CD4-positive, alpha-beta T cell (primary cell): Measurements from ENCODE around the gene SEC31B. TPM values are rescaled to one million over a fixed set of nuclear protein-coding genes. Genes with fewer than 3 reads are reported as not detected.
A peak's percentile ranks its signal among the peaks of the same experiment; 100 is the strongest.

ENCODE experiments used
- ATAC-seq: fragments of 200-7000 bp; cut with Tn5 transposase; one replicate; pipeline ENCODE4 v1.10.0; 2022; ENCODE audit warnings: mild to moderate bottlenecking; ENCODE audit not compliant: poor library complexity
- CTCF ChIA-PET: fragments of 350-600 bp; sonication (Branson Sonifier 250); formaldehyde crosslinking; loops from one replicate; lab custom pipeline; 2021; ENCODE audit warnings: antibody characterized with exemption, inconsistent platforms; lab: Charles Lee
- POLR2A ChIA-PET: fragments of 350-600 bp; sonication (Branson Sonifier 250); formaldehyde crosslinking; loops from one replicate; lab custom pipeline; 2021; ENCODE audit warnings: antibody characterized with exemption, inconsistent platforms; lab: Charles Lee
- DNase-seq, 14 experiments: peaks; one replicate each; pipeline ENCODE4 v3.0.0-alpha.2; 2013 to 2020; ENCODE audit warnings: mixed read lengths in 2 of 14
- H3K27ac ChIP-seq, 2 donors: one replicate each; pipeline versions ENCODE4 v1.5.1 to v1.7.0; 2013; ENCODE audit warnings: low read length in 2 of 2, low read depth in 1 of 2, mild to moderate bottlenecking in 1 of 2
- H3K27me3 ChIP-seq, 2 experiments: 1 replicate in 1 of 2; 2 replicates in 1 of 2; pipeline versions ENCODE4 v1.6.1 to v1.7.0; 2013; ENCODE audit warnings: low read length in 2 of 2, control low read depth in 1 of 2, mild to moderate bottlenecking in 1 of 2, moderate library complexity in 1 of 2; ENCODE audit not compliant: insufficient read depth in 2 of 2, control insufficient read depth in 1 of 2
- H3K36me3 ChIP-seq: one replicate; pipeline ENCODE4 v1.6.1; 2013; ENCODE audit warnings: low read length, control low read depth; ENCODE audit not compliant: insufficient read depth
- H3K4me1 ChIP-seq: one replicate; pipeline ENCODE4 v1.6.1; 2013; ENCODE audit warnings: low read length, control low read depth; ENCODE audit not compliant: insufficient read depth
- H3K4me3 ChIP-seq: one replicate; pipeline ENCODE4 v1.5.1; 2013; ENCODE audit warnings: mild to moderate bottlenecking, low read length, moderate library complexity
- H3K9me3 ChIP-seq, 2 experiments: 1 replicate in 1 of 2; 2 replicates in 1 of 2; pipeline versions ENCODE4 v1.6.1 to v1.7.0; 2013; ENCODE audit warnings: low read length in 2 of 2, mild to moderate bottlenecking in 2 of 2, control low read depth in 1 of 2, moderate library complexity in 1 of 2; ENCODE audit not compliant: control insufficient read depth in 1 of 2, insufficient read depth in 1 of 2
- H3K27ac Mint-ChIP-seq: one replicate; pipeline ENCODE4 v1.8.0; 2020; ENCODE audit warnings: mixed read lengths
- H3K27me3 Mint-ChIP-seq: one replicate; pipeline ENCODE4 v1.8.0; 2021; ENCODE audit warnings: mixed read lengths
- H3K36me3 Mint-ChIP-seq: one replicate; pipeline ENCODE4 v1.8.0; 2021; ENCODE audit warnings: low read depth, mixed read lengths
- H3K4me1 Mint-ChIP-seq: one replicate; pipeline ENCODE4 v1.8.0; 2021; ENCODE audit warnings: low read depth, mixed read lengths
- H3K4me3 Mint-ChIP-seq: one replicate; pipeline ENCODE4 v1.8.0; 2020; ENCODE audit warnings: mild to moderate bottlenecking, mixed read lengths
- H3K9me3 Mint-ChIP-seq: one replicate; pipeline ENCODE4 v1.8.0; 2020; ENCODE audit warnings: mixed read lengths
- CTCF ChIP-seq: fragments of 200-600 bp; IDR thresholded peaks from one replicate; pipeline ENCODE4 v1.8.0; 2022; ENCODE audit warnings: antibody characterized with exemption, mild to moderate bottlenecking
- intact Hi-C, 2 experiments: fragments of 100-400 bp; cut with DNase I in 1 of 2; cut with micrococcal nuclease in 1 of 2; formaldehyde crosslinking; loops; one replicate each; pipeline versions ENCODE4 v1.15.1 to v1.9.0; 2023 to 2025; cut with DNase I, micrococcal nuclease
- polyA plus RNA-seq, 2 donors: library from polyadenylated mRNA; unstranded; fragments of 120-200 nt; gene quantifications; one replicate each; pipeline ENCODE4 v1.2.1, GENCODE V29; 2013
- total RNA-seq, 174 experiments: library from RNA in 2 of 174; stranded (reverse) in 2 of 174; gene quantifications; one replicate each; pipeline ENCODE4 v1.2.3 and lab custom pipeline; 2021 to 2026

Gene SEC31B
- total RNA-seq (10 to 100 TPM; 49.2 to 52.1 TPM), total RNA-seq (lab: John Stamatoyannopoulos, UW) (5.2 to 114 (median 34.5) reads per million in 172 experiments)
- 21.0 TPM for polyA plus RNA-seq (2013, experiment 1 of 2)
- 45.0 TPM for polyA plus RNA-seq (2013, experiment 2 of 2)

- no peaks in the 10 kb centered on the region for H3K27me3 Mint-ChIP-seq
- H3K4me3 Mint-ChIP-seq, result no peak within 1 kb of the TSS
- H3K4me1 Mint-ChIP-seq, result peaks cover 17% of the 10 kb centered on the region
- ChIA-PET CTCF (interaction anchor here (0.6 to 2.4 kb wide), 16 partner anchors 8 to 189 kb away, joined by 3 to 45 read pairs (median 4); partner anchors contain the start of genes HIF1AN, NDUFB8 and PKD2L1), POLR2A (interaction anchor here (0.6 to 2.0 kb wide), 8 partner anchors 9 to 81 kb away, joined by 3 to 25 read pairs (median 4); partner anchors contain the start of genes HIF1AN and NDUFB8)
- no peak within 1 kb of the TSS for H3K27ac ChIP-seq
- H3K36me3 Mint-ChIP-seq, result peaks cover 51% of the 10 kb centered on the region
- intact Hi-C loops, result loop anchor here in 1 of 2 experiments (2.0 kb wide), 1 partner anchor 37 kb away; no protein-coding TSS in a partner anchor
- ATAC-seq, result no peak
- no peaks in the 10 kb centered on the region for H3K9me3 ChIP-seq
- no peak for TF ChIP-seq CTCF
- H3K27ac Mint-ChIP-seq, result peak within 1 kb of the TSS; percentile 29
- no peak within 1 kb of the TSS for H3K4me3 ChIP-seq
- peaks cover 12% of the 10 kb centered on the region for H3K4me1 ChIP-seq
- DNase-seq, result peak in 1 of 14 experiments; percentile 26
- peaks cover 38% of the 10 kb centered on the region for H3K36me3 ChIP-seq
- H3K9me3 Mint-ChIP-seq, result no peaks in the 10 kb centered on the region
- H3K27me3 ChIP-seq, result no peaks in the 10 kb centered on the region
These were observed at the start of gene SEC31B for GRCh38 chr10:100519311-100520051. SEC31B (minus strand) TSS chr10:100519861; CDS start chr10:100516952, 2,909 bp downstream.

GRCh38 chr10:100568912-100569311 is 49.3 kb upstream of the SEC31B start:
- no peak overlapping the region for H3K27ac ChIP-seq
- Mint-ChIP-seq H3K36me3 (no peaks in the 10 kb centered on the region), H3K4me1 (no peaks in the 10 kb centered on the region), H3K9me3 (no peaks in the 10 kb centered on the region), H3K27ac (no peak overlapping the region), H3K4me3 (no peak overlapping the region), H3K27me3 (peaks cover 11% of the 10 kb centered on the region)
- no peak for TF ChIP-seq CTCF
- ChIA-PET POLR2A (no interaction called here), CTCF (interaction anchor here (1.3 kb wide), 1 partner anchor 33 kb away, joined by 3 read pairs; the partner anchor contains the start of gene HIF1AN)
- H3K9me3 ChIP-seq, result peaks cover 0 to 5% of the 10 kb centered on the region in 2 experiments
- intact Hi-C loops, result no loop called here
- H3K36me3 ChIP-seq, result no peaks in the 10 kb centered on the region
- ATAC-seq (no peak), DNase-seq (peak in 1 of 14 experiments; percentile 22)
- H3K4me3 ChIP-seq, result no peak overlapping the region
- peaks cover 30 to 49% of the 10 kb centered on the region in 2 experiments for H3K27me3 ChIP-seq
- peaks cover 6% of the 10 kb centered on the region for H3K4me1 ChIP-seq

- H3K4me1 ChIP-seq, result peaks cover 8% of the 10 kb centered on the region
- Mint-ChIP-seq H3K27me3 (peaks cover 12% of the 10 kb centered on the region), H3K9me3 (no peaks in the 10 kb centered on the region), H3K36me3 (no peaks in the 10 kb centered on the region), H3K4me1 (peaks cover 3% of the 10 kb centered on the region), H3K4me3 (no peak overlapping the region), H3K27ac (no peak overlapping the region)
- POLR2A ChIA-PET, result no interaction called here
- CTCF ChIA-PET, result interaction anchor here (1.3 kb wide), 1 partner anchor 32 kb away, joined by 3 read pairs; the partner anchor contains the start of gene HIF1AN
- H3K4me3 ChIP-seq, result no peak overlapping the region
- H3K36me3 ChIP-seq, result no peaks in the 10 kb centered on the region
- peak in 1 of 14 experiments; percentile 10 for DNase-seq
- peaks cover 30 to 51% of the 10 kb centered on the region in 2 experiments for H3K27me3 ChIP-seq
- TF ChIP-seq CTCF, result no peak
- intact Hi-C loops, result no loop called here
- no peak for ATAC-seq
- no peak overlapping the region for H3K27ac ChIP-seq
- H3K9me3 ChIP-seq, result peaks cover 0 to 5% of the 10 kb centered on the region in 2 experiments
These were observed 48.2 kb upstream of the SEC31B start for GRCh38 chr10:100567826-100568225.
